Aorta (tissue), 5 donors: ENCODE measurements around the gene RGS6. TPM values are rescaled to one million over a fixed set of nuclear protein-coding genes. Genes with fewer than 3 reads are reported as not detected.

Experiments used
- ATAC-seq: fragments of 200-7000 bp; cut with Tn5 transposase; one replicate; pipeline ENCODE4 v1.9.1; 2022; ENCODE audit warnings: moderate library complexity; ENCODE audit not compliant: low FRiP score
- DNase-seq, 2 donors: peaks; one replicate each; pipeline ENCODE4 v3.0.0-alpha.2; 2020
- H3K27ac ChIP-seq, 2 donors: one replicate each; pipeline ENCODE4 v1.5.1; 2013; ENCODE audit warnings: low read length in 2 of 2, mild to moderate bottlenecking in 2 of 2, moderate library complexity in 2 of 2, control low read depth in 1 of 2, inconsistent platforms in 1 of 2, low read depth in 1 of 2
- H3K27me3 ChIP-seq, 2 donors: one replicate each; pipeline ENCODE4 v1.6.1; 2013; ENCODE audit warnings: control low read depth in 1 of 2, low read length in 1 of 2, mild to moderate bottlenecking in 1 of 2, moderate library complexity in 1 of 2; ENCODE audit not compliant: insufficient read depth in 2 of 2, control insufficient read depth in 1 of 2
- H3K36me3 ChIP-seq, 2 donors: one replicate each; pipeline ENCODE4 v1.6.1; 2013; ENCODE audit warnings: control low read depth in 1 of 2, low read length in 1 of 2, mild to moderate bottlenecking in 1 of 2; ENCODE audit not compliant: insufficient read depth in 2 of 2, control insufficient read depth in 1 of 2
- H3K4me1 ChIP-seq, 2 donors: one replicate each; pipeline ENCODE4 v1.6.1; 2013; ENCODE audit warnings: low read length in 2 of 2, control low read depth in 1 of 2, mild to moderate bottlenecking in 1 of 2, moderate library complexity in 1 of 2; ENCODE audit not compliant: insufficient read depth in 2 of 2, control insufficient read depth in 1 of 2
- H3K4me3 ChIP-seq, 2 donors: one replicate each; pipeline ENCODE4 v1.5.1; 2013; ENCODE audit warnings: low read length in 2 of 2, control low read depth in 1 of 2, mild to moderate bottlenecking in 1 of 2
- H3K9me3 ChIP-seq: one replicate; pipeline ENCODE4 v1.6.1; 2013; ENCODE audit warnings: mild to moderate bottlenecking, low read length; ENCODE audit not compliant: control insufficient read depth
- WGBS, 2 donors: extraction: QIAGEN DNeasy Blood & Tissue Kit; methylation state at CpG; one replicate each; pipeline ENCODE4 v1.1.7; 2013; 5-methylcytosine and 5-hydroxymethylcytosine counted together
- intact Hi-C, 2 donors: fragments of 100-400 bp; cut with DNase I; formaldehyde crosslinking; loops; one replicate each; pipeline versions ENCODE4 v1.14.2 to v1.15.0; 2022
- polyA plus RNA-seq, 2 donors: library from polyadenylated mRNA; stranded (reverse); fragments of 200-250 nt; gene quantifications; one replicate each; pipeline ENCODE4 v1.2.3, GENCODE V29; 2013
- total RNA-seq, 2 donors: library from RNA; stranded (reverse); fragmentation: NEBNext Ultra II Directional; extraction: Animal tissue kit (Norgen Biotek cat#: 25700); gene quantifications; one replicate each; pipeline ENCODE4 v1.2.1, GENCODE V29; 2021
- donor health status: healthy with polysubstance abuse.
- donor health status: Bipolar disorder and iron deficiency.
- donor health status: DM: no; HTN: no; CAD: no.
- donor health status: DM: no; HTN: no; CAD: no.
- donor health status: DM: yes; HTN: yes; CAD: no.

The RGS6 gene
- total and polyA plus RNA-seq, 4 donors: 0.05 to 2.0 (median 1.8) TPM; not detected in 1

DNA sequence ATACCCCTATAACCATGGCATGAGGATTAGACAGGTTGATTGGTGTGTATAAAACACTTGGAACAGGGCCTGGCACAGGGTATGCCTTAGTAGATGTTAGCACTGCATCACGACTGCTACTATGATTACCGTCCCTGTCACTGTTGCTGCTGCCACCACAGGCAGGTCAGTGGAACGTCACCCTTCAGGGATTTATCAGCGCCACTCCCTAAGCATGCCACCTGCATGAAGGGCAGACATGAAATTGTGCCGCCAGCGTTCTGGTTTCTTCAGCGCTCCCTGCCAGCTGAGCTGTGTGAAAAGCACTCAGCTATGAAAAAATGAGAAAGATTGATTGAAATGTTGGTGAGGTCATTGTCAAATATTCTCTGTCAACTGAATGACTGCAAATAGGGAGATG is 484.7 kb downstream of the RGS6 start:
- ATAC-seq (no peak), DNase-seq (no peak)
- 69 to 78% methylated on average over 7 of the region's 7 CpGs for WGBS, 2 donors
- no peaks in the 10 kb centered on the region for H3K4me1 ChIP-seq
- H3K9me3 ChIP-seq: no peaks in the 10 kb centered on the region
- H3K27ac ChIP-seq: no peak overlapping the region
- intact Hi-C loops: no loop called here
- no peaks in the 10 kb centered on the region for H3K36me3 ChIP-seq
- H3K27me3 ChIP-seq: no peaks in the 10 kb centered on the region
- no peak overlapping the region for H3K4me3 ChIP-seq

DNA sequence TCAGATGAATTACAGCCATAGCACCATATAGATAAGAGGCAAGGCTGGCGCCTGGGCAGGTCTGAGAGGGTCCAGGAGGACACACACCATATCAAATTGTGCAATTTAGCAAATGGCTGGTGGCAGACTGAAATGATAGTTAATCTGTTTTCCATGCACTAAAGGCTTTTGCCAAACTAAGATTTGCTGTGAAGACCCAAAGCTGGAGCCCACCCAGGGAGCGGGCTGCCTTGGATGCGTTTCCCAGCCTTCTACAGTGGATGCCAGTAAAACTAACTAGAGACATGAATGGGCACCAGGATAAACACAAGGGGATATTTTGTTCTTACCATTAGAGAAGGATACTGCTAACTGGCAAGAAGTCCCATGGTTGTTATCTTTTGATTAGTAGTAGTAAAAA is 486.6 kb downstream of the RGS6 start:
- intact Hi-C loops: no loop called here
- Histone ChIP-seq H3K27me3 (no peaks in the 10 kb centered on the region), H3K4me3 (no peak overlapping the region), H3K4me1 (no peaks in the 10 kb centered on the region), H3K9me3 (no peaks in the 10 kb centered on the region), H3K36me3 (no peaks in the 10 kb centered on the region), H3K27ac (no peak overlapping the region)
- DNase-seq: no peak
- no peak for ATAC-seq
- 63 to 68% methylated on average over 3 of the region's 3 CpGs for WGBS, 2 donors

DNA sequence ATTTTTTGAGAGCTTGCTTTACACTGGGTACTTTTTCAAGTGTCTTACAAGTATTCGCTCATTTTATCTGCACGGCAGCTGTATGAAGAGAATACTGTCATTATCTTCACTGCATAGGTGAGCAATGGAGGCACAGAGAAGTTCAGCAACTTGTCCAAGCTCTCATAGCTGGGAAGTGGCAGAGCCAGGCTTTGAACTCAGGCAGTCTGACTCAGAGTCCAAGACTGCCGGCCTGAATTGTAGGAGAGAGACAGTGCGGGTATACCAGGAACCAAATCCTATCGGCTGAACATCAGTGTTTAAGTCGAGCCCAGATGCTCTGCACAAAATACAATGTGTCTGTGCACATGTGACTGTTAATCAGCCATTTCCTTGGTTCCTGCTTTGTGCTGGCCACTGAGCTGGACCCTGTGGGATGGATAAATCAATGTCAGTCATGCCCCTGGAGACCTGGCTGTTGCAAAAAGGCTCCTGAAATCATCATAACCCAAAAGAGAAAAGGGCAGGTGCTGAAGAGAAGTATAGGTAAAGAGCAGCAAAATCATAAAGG is 487.1 kb downstream of the RGS6 start:
- intact Hi-C loops: no loop called here

DNA sequence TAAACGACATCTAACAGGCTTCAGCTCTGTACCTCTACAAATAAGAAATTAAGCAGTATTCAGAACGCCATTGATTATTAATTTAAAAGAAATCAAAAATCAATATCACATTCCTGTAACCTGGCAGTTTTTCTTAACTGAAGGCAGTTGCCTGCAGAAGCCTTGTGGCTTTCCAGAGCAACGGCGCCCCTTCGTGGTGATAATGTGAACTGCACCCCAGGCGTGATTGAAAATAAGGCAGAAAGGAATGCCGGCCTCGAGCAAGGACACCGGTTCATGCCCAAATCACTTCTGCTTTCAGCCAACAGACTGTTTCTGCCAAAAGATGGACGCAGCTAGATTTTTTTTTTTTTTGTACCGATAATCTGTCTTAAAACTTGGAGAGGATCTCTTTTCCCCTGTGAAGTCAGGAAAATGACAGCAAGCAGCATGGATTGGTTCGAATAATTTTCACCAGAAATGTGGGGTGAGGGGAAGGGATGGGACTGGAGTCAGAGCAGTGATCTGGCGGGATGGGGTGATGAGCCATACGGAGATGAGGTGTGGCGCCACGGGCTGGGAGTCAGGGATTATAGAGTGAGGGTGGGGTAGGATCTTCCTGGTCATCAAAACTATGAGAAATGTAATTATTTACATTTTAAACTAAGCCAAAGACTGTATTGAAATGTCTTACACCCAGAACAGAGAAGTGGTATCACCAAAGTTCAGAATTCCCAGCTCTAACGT is 488.7 kb downstream of the RGS6 start:
- DNase-seq: peak; percentile 64 to 85
- WGBS, 2 donors: 32 to 33% methylated on average over 17 of the region's 17 CpGs
- ATAC-seq: no peak
- Histone ChIP-seq H3K27ac (no peak overlapping the region), H3K4me3 (no peak overlapping the region), H3K27me3 (no peaks in the 10 kb centered on the region), H3K36me3 (no peaks in the 10 kb centered on the region), H3K4me1 (no peaks in the 10 kb centered on the region), H3K9me3 (no peaks in the 10 kb centered on the region)
- intact Hi-C loops: no loop called here

More for the DNA sequence above, 487.1 kb downstream of the RGS6 start:
- Histone ChIP-seq H3K27ac (no peak overlapping the region), H3K27me3 (no peaks in the 10 kb centered on the region), H3K4me3 (no peak overlapping the region), H3K9me3 (no peaks in the 10 kb centered on the region), H3K36me3 (no peaks in the 10 kb centered on the region), H3K4me1 (no peaks in the 10 kb centered on the region)
- DNase-seq: no peak
- 78 to 83% methylated on average over 6 of the region's 6 CpGs for WGBS, 2 donors
- ATAC-seq: no peak

DNA sequence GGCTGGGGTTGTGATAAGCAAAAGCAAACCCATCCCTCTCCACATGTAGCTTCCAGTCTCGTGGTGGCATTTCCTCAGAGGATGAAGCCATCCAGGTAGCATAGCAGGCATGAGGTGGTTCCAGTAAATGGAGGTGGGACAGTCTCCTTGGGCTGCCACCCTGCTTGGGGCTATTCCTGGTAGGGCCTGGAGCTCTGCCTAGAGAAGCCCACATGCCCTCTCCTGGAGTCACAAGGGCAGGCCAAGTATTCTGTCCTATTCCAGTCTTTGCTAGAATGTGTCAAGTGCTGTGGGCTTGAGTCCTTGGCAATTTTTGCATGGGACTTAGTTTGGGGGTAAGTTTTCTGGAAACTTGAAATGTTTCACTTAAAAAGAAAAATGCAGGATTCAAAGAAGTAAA is 491.7 kb downstream of the RGS6 start:
- H3K9me3 ChIP-seq: peaks cover 4% of the 10 kb centered on the region
- no peak overlapping the region for H3K4me3 ChIP-seq
- H3K4me1 ChIP-seq: no peaks in the 10 kb centered on the region
- H3K27me3 ChIP-seq: no peaks in the 10 kb centered on the region
- intact Hi-C loops: no loop called here
- H3K27ac ChIP-seq: no peak overlapping the region
- no peak for ATAC-seq
- DNase-seq: no peak
- no peaks in the 10 kb centered on the region for H3K36me3 ChIP-seq
- 87 to 90% methylated on average over 1 of the region's 1 CpG for WGBS, 2 donors

DNA sequence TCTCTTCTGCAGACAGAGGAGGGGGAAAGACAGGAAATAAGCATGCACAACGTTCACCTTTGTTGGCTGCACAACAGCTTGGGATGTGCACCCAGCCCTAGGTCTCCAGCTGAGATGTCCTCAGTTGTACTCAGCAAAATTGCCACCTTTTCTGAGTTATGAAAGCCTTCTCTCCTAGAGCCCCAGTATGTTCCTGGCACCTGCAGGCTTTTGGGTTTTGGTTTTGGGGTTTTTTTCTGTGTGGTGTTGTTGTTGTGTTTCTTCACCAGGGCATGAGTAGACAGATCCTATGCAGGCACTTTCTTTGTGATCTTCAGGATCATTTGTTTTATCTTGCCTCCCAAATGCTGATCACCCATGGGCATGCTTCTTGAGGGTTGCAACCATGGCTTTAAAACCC is 498.2 kb downstream of the RGS6 start:
- WGBS, 2 donors: 29 to 32% methylated on average over 1 of the region's 1 CpG
- H3K36me3 ChIP-seq: no peaks in the 10 kb centered on the region
- intact Hi-C loops: no loop called here
- no peak for DNase-seq
- no peak for ATAC-seq
- no peaks in the 10 kb centered on the region for H3K27me3 ChIP-seq
- no peak overlapping the region for H3K4me3 ChIP-seq
- H3K27ac ChIP-seq: no peak overlapping the region
- peaks cover 4% of the 10 kb centered on the region for H3K9me3 ChIP-seq
- no peaks in the 10 kb centered on the region for H3K4me1 ChIP-seq

DNA sequence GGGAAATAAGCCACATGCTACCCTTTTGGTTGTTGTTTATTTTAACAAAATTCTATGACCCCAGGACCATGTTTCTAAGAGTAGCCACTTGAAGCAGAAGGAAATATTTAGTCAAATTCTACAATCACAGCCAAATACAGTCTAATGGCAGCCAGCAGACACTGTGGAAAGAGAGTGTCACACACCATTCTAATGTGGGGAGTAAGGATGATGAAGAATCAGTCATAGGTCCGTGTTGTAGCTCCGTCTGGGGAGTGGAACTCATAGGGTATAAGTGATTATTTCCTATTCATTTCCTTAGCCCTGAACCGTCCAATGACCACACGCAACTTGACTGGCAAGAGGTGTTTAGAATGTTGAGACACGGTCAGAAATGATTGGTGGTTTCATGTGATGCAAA is 500.5 kb downstream of the RGS6 start:
- Histone ChIP-seq H3K9me3 (peaks cover 2% of the 10 kb centered on the region), H3K4me1 (no peaks in the 10 kb centered on the region), H3K4me3 (no peak overlapping the region), H3K27me3 (no peaks in the 10 kb centered on the region), H3K36me3 (no peaks in the 10 kb centered on the region), H3K27ac (no peak overlapping the region)
- intact Hi-C loops: no loop called here
- ATAC-seq (no peak), DNase-seq (no peak)
- 62 to 77% methylated on average over 5 of the region's 5 CpGs for WGBS, 2 donors

DNA sequence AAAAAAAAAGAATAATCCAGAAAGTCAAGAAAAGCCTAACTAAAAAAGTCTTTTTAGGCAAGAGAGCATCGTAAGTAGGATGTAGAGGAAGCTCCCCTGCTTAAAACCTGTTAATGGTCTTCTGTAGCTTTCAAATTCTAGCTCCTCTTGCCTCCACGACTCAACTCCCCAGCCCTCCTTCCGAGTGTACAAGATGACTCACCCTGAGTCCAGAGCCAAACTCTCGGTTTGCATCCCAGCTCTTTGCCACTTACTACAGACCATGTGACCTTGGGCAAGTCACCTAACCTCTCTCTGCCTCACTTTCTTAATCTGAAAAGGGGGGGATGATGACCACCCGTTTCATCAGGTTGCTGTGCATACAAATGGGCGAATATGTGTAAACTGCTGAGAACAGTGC is 501.3 kb downstream of the RGS6 start:
- intact Hi-C loops: no loop called here
- H3K4me3 ChIP-seq: no peak overlapping the region
- H3K36me3 ChIP-seq: no peaks in the 10 kb centered on the region
- H3K4me1 ChIP-seq: no peaks in the 10 kb centered on the region
- ATAC-seq: no peak
- no peaks in the 10 kb centered on the region for H3K9me3 ChIP-seq
- H3K27me3 ChIP-seq: no peaks in the 10 kb centered on the region
- WGBS, 2 donors: 49 to 60% methylated on average over 6 of the region's 6 CpGs
- no peak for DNase-seq
- H3K27ac ChIP-seq: no peak overlapping the region

DNA sequence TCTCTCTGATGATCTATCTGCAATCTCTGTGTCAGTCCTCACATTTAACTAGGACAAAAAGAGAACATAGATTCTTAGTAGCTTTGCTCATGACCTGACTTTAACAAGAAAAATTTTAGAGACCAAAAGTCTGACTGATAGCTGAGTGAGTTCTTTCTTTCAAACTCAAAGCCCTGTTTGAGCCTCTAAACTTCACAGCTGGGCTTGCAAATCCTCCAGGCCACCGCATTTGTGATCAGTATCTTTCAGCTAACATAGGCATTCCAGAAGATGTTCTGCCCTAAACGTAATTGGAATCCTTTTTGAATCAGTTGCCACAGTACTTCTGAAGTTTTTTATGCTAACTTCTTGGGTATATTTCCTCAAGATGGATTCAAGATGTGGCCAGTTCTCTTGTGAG is 502.6 kb downstream of the RGS6 start:
- ATAC-seq (no peak), DNase-seq (no peak)
- Histone ChIP-seq H3K36me3 (no peaks in the 10 kb centered on the region), H3K4me3 (no peak overlapping the region), H3K9me3 (no peaks in the 10 kb centered on the region), H3K27ac (no peak overlapping the region), H3K27me3 (no peaks in the 10 kb centered on the region), H3K4me1 (no peaks in the 10 kb centered on the region)
- WGBS, 2 donors: 56 to 66% methylated on average over 2 of the region's 2 CpGs
- intact Hi-C loops: no loop called here
